Lower lobe of right lung (tissue), 2 donors: ENCODE results near the gene BLTP2. TPM values are rescaled to one million over a fixed set of nuclear protein-coding genes. Genes with fewer than 3 reads are reported as not detected.
"Not testable (repeated sequence)": the region's sequence is repeated elsewhere in the genome, so short reads cannot be mapped to it uniquely, and the experiment has no call there.

Experiments
- ATAC-seq, 2 donors: fragments of 200-7000 bp; cut with Tn5 transposase; one replicate each; pipeline ENCODE4 v1.9.1; 2020 to 2022; ENCODE audit warnings: mild to moderate bottlenecking in 2 of 2, moderate library complexity in 2 of 2
- DNase-seq: peaks from one replicate; pipeline ENCODE4 v3.0.0-alpha.2; 2020
- H3K27ac ChIP-seq: fragments of 200-600 bp; one replicate; pipeline ENCODE4 v1.8.0; 2022
- H3K27me3 ChIP-seq: fragments of 200-600 bp; one replicate; pipeline ENCODE4 v1.8.0; 2022; ENCODE audit warnings: low read depth
- H3K36me3 ChIP-seq: fragments of 200-600 bp; one replicate; pipeline ENCODE4 v1.8.0; 2022; ENCODE audit warnings: mild to moderate bottlenecking
- H3K4me1 ChIP-seq: fragments of 200-600 bp; one replicate; pipeline ENCODE4 v1.8.0; 2022
- H3K4me3 ChIP-seq: fragments of 200-600 bp; one replicate; pipeline ENCODE4 v1.8.0; 2022; ENCODE audit warnings: mild to moderate bottlenecking
- H3K9me3 ChIP-seq: fragments of 200-600 bp; one replicate; pipeline ENCODE4 v1.8.0; 2022
- CTCF ChIP-seq: fragments of 200-600 bp; IDR thresholded peaks from one replicate; pipeline ENCODE4 v1.8.0; 2022; ENCODE audit warnings: antibody characterized with exemption, mild to moderate bottlenecking
- intact Hi-C: fragments of 100-400 bp; cut with DNase I; formaldehyde crosslinking; loops from one replicate; pipeline ENCODE4 v1.11.0; 2022
- total RNA-seq: library from RNA; stranded (reverse); fragmentation: NEBNext Ultra II Directional; extraction: Animal tissue kit (Norgen Biotek cat#: 25700); gene quantifications from one replicate; pipeline ENCODE4 v1.2.1, GENCODE V29; 2021
- donor health status: DM: no; HTN: yes; CAD: no; lungs with severe emphysema.

BLTP2 gene
- total RNA-seq, 1 donor from 2014 or later, result 138 TPM

- no peak for TF ChIP-seq CTCF
- Histone ChIP-seq H3K4me1 (no peaks in the 10 kb centered on the region), H3K36me3 (peaks cover 85% of the 10 kb centered on the region), H3K27ac (no peak overlapping the region), H3K27me3 (no peaks in the 10 kb centered on the region), H3K4me3 (no peak overlapping the region), H3K9me3 (no peaks in the 10 kb centered on the region)
- ATAC-seq (no peak), DNase-seq (no peak)
- intact Hi-C loops, result loop anchor here (10.0 kb wide), 1 partner anchor 121 kb away; no protein-coding TSS in a partner anchor
These were observed 29.6 kb downstream of the BLTP2 start for GRCh38 chr17:28615260-28615940.

- intact Hi-C loops, result loop anchor here (10.0 kb wide), 1 partner anchor 119 kb away; no protein-coding TSS in a partner anchor
- TF ChIP-seq CTCF, result no peak
- Histone ChIP-seq H3K27me3 (no peaks in the 10 kb centered on the region), H3K4me3 (no peak within 1 kb of the TSS), H3K4me1 (no peaks in the 10 kb centered on the region), H3K9me3 (no peaks in the 10 kb centered on the region), H3K36me3 (peaks cover 73% of the 10 kb centered on the region), H3K27ac (no peak within 1 kb of the TSS)
- ATAC-seq (peak in 1 of 2 donors; percentile 12), DNase-seq (no peak)
These were observed 31.0 kb downstream of the BLTP2 start, which contains the start of gene RSKR for GRCh38 chr17:28613931-28614381. Gene RSKR, minus strand, starts transcription at chr17:28614185. Its CDS starts 24 bp downstream, at chr17:28614161.

- intact Hi-C loops, result loop anchor here (10.0 kb wide), 1 partner anchor 118 kb away; no protein-coding TSS in a partner anchor
- Histone ChIP-seq H3K4me3 (no peak overlapping the region), H3K4me1 (no peaks in the 10 kb centered on the region), H3K27ac (no peak overlapping the region), H3K9me3 (no peaks in the 10 kb centered on the region), H3K36me3 (peaks cover 66% of the 10 kb centered on the region), H3K27me3 (no peaks in the 10 kb centered on the region)
- DNase-seq, result no peak
- peak; percentile 60 for TF ChIP-seq CTCF
- ATAC-seq, result peak; percentile 55 to 66
These were observed 31.8 kb downstream of the BLTP2 start for GRCh38 chr17:28612936-28613872.

GRCh38 chr17:28612531-28612930 lies 32.4 kb downstream of the BLTP2 start:
- peaks cover 59% of the 10 kb centered on the region for H3K36me3 ChIP-seq
- H3K4me3 ChIP-seq, result no peak overlapping the region
- intact Hi-C loops, result loop anchor here (10.0 kb wide), 1 partner anchor 118 kb away; no protein-coding TSS in a partner anchor
- TF ChIP-seq CTCF, result no peak
- no peak overlapping the region for H3K27ac ChIP-seq
- DNase-seq, result no peak
- ATAC-seq, result no peak
- H3K9me3 ChIP-seq, result no peaks in the 10 kb centered on the region
- H3K4me1 ChIP-seq, result no peaks in the 10 kb centered on the region
- H3K27me3 ChIP-seq, result no peaks in the 10 kb centered on the region

- H3K27ac ChIP-seq, result no peak overlapping the region
These were observed 34.6 kb downstream of the BLTP2 start for GRCh38 chr17:28610376-28610775.

GRCh38 chr17:28604031-28604430 lies 40.9 kb downstream of the BLTP2 start:
- H3K27ac ChIP-seq, H3K4me1 ChIP-seq, intact Hi-C loops, H3K4me3 ChIP-seq, ATAC-seq, H3K27me3 ChIP-seq, H3K36me3 ChIP-seq, DNase-seq, H3K9me3 ChIP-seq: not testable (repeated sequence)

More at GRCh38 chr17:28610376-28610775, 34.6 kb downstream of the BLTP2 start:
- Histone ChIP-seq H3K4me3 (no peak overlapping the region), H3K4me1 (no peaks in the 10 kb centered on the region), H3K36me3 (peaks cover 37% of the 10 kb centered on the region), H3K9me3 (no peaks in the 10 kb centered on the region), H3K27me3 (no peaks in the 10 kb centered on the region)
- intact Hi-C loops, result loop anchor here (10.0 kb wide), 1 partner anchor 116 kb away; no protein-coding TSS in a partner anchor
- no peak for TF ChIP-seq CTCF
- DNase-seq, result no peak
- no peak for ATAC-seq
